ENCODE data around the gene NEDD8. TPM values are rescaled to one million over a fixed set of nuclear protein-coding genes. Genes with fewer than 3 reads are reported as not detected.

NEDD8 gene
- total and polyA plus RNA-seq, 2 experiments from 2014 or later, result 130 to 418 TPM

GRCh38 chr14:24252289-24253124 is 20.3 kb upstream of the NEDD8 start:
- no peaks in the 10 kb centered on the region for H3K4me1 ChIP-seq (ENCODE audit: insufficient read depth)
- Mint-ChIP-seq H3K4me1 (no peaks in the 10 kb centered on the region), H3K9me3 (no peaks in the 10 kb centered on the region), H3K27ac (no peak overlapping the region), H3K36me3 (ENCODE audit: low read depth) (no peaks in the 10 kb centered on the region), H3K27me3 (ENCODE audit: insufficient read depth, low read depth, poor library complexity) (peaks cover 12% of the 10 kb centered on the region), H3K4me3 (no peak overlapping the region)
- H4K20me1 ChIP-seq (replicated peaks; ENCODE audit: insufficient read depth), result no peaks in the 10 kb centered on the region
- no peak for TF ChIP-seq STAT1 (IDR thresholded peaks at IDR 0.05; ENCODE audit: unreplicated experiment)
- no peak for TF ChIP-seq ZNF331 (CRISPR knock-in tag; IDR thresholded peaks at IDR 0.05; ENCODE audit: low read depth)
- TF ChIP-seq EZH2 (IDR thresholded peaks at IDR 0.05; ENCODE audit: low read depth, unreplicated experiment), result no peak
- TF ChIP-seq ETS1 (IDR thresholded peaks at IDR 0.05), result no peak
- no peak for TF ChIP-seq CREB1 (CRISPR knock-in tag; IDR thresholded peaks at IDR 0.05; ENCODE audit: low read depth)
- TF ChIP-seq CTCF (conservative IDR thresholded peaks at IDR 0.05; ENCODE audit: low read depth in 2 of 2), result no peak
- no peak for TF ChIP-seq EZH2phosphoT487 (IDR thresholded peaks at IDR 0.05; ENCODE audit: unreplicated experiment)
- no peak for TF ChIP-seq ZNF462 (CRISPR knock-in tag; IDR thresholded peaks at IDR 0.05)
- TF ChIP-seq ZNF114 (CRISPR knock-in tag; IDR thresholded peaks at IDR 0.05), result no peak
- no peak for TF ChIP-seq NANOG (IDR thresholded peaks at IDR 0.05; ENCODE audit: borderline replicate concordance)
- no peak for TF ChIP-seq POLR2AphosphoS5 (IDR thresholded peaks at IDR 0.05; ENCODE audit: low read depth)
- no peak for TF ChIP-seq JUNB (IDR thresholded peaks at IDR 0.05; ENCODE audit: unreplicated experiment)
- TF ChIP-seq REST (IDR thresholded peaks at IDR 0.05; ENCODE audit: unreplicated experiment), result no peak
- DNase-seq (ENCODE audit: low spot score) (no peak), ATAC-seq (no peak; the same call in 2 of the 3 replicates)
- no peak overlapping the region for H3K4me2 ChIP-seq
- no peaks in the 10 kb centered on the region for H3F3A ChIP-seq (replicated peaks; ENCODE audit: low read depth)
- no peaks in the 10 kb centered on the region for H3K27me3 ChIP-seq (ENCODE audit: insufficient read depth)
- no peak overlapping the region for H3K4me3 ChIP-seq
- no peak overlapping the region for H2AFZ ChIP-seq
- H3K79me2 ChIP-seq (replicated peaks; ENCODE audit: insufficient read depth), result no peaks in the 10 kb centered on the region
- no peak overlapping the region for H3K27ac ChIP-seq (ENCODE audit: low read depth)
- H3K36me3 ChIP-seq (ENCODE audit: insufficient read depth), result no peaks in the 10 kb centered on the region
- H3K9me2 ChIP-seq (ENCODE audit: insufficient read depth), result no peaks in the 10 kb centered on the region

All from GM23338 (cell line).